Posterior cingulate gyrus (tissue), 11 donors: ENCODE data around the gene PHF5A.
"Not testable (repeated sequence)": the region's sequence is repeated elsewhere in the genome, so short reads cannot be mapped to it uniquely, and the experiment has no call there.

Experiments
- DNase-seq, 10 donors: peaks; one replicate each; pipeline versions ENCODE4 v3.0.0 to v3.0.0-alpha.2; 2020 to 2021; ENCODE audit warnings: mixed read lengths in 3 of 10
- intact Hi-C: fragments of 100-400 bp; cut with DNase I; formaldehyde crosslinking; loops from one replicate; pipeline ENCODE4 v1.15.1; 2023

PHF5A gene

DNA sequence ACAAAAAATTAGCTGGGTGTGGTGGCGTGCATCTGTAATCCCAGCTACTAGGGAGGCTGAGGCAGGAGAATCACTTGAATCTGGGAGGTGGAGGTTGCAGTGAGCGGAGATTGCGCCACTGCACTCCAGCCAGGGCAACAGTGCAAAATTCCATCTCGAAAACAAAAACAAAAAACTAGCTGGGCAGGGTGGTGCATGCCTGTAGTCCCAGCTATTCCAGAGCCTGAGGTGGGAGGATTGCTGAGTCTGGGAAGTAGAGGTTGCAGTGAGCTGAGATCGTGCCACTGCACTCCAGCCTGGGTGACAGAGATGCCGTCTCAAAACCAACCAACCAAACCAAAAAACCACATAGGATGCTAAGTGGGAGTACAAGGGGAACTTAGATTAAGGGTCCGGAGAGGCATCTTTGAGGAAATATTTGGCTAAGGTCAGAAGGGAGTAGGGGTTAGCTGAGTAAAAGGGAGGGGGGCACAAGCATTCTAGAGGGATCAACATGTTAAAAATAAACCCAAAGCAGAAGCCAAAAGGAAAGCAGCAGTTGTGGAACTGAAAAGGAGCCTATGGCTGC, 10.2 kb downstream of the PHF5A start:
- intact Hi-C loops, result no loop called here
- peak in 2 of 10 donors; percentile 4 to 15 for DNase-seq

DNA sequence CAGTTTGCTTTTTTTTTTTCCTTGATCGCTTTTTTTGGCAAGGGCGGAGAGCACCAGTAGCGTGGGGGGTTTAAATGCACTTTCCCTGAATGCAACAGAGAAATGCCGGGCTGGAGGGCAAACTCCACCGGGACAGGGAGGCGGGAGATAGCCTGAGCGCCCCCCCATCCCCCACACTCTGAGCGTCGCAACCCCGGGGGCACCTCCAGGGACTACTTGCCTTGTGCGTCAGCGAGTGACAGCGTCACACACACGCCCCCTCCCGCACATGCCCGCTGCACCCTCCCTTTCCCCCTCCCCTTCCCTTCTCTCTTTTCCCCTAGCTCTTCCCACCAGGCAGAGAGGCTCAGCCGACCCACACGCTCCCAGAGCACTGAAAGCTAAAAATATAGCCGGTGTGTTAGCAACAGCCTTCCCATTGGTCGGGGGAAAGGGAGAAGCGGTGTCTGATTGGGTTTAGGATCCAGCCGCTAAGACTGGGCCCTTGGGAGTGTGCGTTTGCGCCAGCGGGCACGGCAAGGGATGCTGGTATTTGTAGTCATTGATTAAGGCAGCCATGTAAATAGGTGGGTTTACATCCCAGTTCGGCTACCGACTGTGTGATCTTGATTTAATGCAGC, 20.2 kb downstream of the PHF5A start:
- intact Hi-C loops, result loop anchor here (1.0 kb wide), 1 partner anchor 21 kb away; the partner anchor contains the start of gene ACO2

DNA sequence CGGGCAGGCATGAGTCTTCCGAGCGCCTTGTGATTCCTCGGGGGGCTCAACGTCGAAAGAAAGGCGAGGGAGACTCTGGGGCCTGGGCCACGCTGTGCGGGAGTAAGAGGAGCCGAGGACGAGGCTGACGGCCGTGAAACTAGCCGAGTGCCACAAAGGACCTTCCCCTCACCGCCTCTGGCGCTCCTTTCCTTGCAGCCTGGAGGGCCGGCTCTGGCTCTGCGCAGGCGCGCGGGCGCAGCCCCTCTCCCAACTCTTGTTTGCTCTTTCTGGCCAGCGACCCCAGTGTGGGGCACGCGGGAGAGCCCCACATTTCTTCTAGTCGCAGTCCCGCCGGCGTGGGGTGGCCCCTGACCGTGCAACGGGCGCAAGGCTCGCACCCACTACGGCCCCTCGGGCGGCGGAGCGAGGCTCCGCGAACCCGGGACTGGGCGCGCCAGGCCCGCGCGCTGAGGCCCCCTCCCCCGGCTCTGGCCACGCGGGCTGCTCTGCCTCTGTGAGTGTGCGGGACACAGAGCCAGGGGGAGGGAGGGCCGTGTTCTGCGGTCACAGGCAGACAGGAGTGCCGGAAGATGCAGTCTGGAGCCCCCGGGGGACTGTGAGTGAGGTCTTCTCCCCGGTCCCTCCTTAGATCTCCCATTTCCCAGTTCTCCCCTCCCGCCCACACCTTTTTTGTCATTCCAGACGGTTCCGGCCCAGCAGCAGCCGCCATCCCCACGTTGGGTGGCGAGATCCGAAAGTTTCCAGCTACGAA, 20.9 kb downstream of the PHF5A start:
- intact Hi-C loops, result loop anchor here (1.0 kb wide), 1 partner anchor 22 kb away; the partner anchor contains the start of gene ACO2
- peak; percentile 62 to 96 (median 72) for DNase-seq

More for the DNA sequence above, 20.2 kb downstream of the PHF5A start:
- DNase-seq, result peak; percentile 93 to 99 (median 96)

DNA sequence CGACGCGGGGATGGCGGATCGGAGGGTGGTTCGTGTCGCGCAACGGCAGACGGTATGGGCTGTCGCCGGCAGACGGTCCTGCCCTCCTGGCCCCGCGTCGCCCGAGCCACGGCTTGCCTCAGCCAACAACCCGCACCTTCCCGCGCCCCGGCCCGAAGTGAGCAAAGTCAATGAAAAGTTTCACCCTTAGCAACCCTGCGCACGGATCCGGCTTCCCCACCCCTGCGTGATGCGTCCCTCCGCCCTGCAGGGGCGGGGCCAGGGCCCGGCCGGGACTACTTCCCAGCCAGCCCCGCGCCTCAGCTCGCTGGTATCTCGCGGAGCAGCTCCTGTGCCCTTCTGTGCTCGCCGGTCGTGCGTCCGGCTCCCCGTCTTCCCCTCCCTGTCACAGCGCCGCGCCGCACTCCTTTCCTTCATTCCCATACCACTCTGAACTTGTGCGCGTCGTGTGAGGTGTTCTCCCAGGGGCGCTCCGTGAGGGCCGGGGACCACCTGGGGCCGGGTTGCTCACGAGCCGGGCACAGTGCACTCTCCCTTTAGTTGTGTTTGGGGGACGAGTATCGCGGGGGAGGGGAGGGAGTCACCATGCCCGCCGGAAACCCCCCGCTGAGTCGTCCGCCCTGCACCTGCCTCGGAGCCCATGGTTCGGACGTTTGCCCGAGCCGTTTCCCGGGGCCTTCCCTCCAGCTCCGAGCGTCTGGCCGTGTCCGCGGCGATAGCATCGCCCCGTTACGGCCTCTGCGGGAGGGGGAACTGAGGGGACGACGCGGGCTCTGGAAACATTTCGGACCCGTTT, 21.7 kb downstream of the PHF5A start, which contains the start of gene TOB2:
Gene TOB2, minus strand, starts transcription at position 163 of the 796 bp plus-strand sequence. CDS start 9,456 bp downstream, outside the sequence.
- intact Hi-C loops, result no loop called here
- peak; percentile 93 to 99 (median 96) for DNase-seq

DNA sequence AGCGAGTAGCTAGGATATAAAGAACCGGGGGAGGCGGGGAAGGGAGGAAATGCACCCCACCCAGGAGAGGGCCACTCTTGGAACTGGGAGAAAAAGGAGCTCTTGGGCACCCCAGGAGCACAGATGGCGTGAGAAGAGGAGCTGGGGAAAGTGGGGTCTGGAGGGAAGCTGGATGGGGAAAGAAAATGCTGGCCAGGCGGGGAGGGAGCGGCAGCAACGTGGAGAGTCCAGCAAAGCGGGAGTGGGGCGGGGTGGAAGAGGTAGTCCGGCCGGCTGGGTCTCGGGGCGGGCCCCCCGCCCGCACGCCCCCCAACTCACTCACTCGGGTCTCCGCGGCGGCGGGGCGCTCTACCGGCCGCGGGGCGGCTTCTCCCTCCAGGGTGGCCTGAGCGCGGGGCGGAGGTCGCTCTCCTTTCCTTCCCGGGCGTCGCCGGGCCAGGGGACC, 22.4 kb downstream of the PHF5A start:
- intact Hi-C loops, result no loop called here
- peak in 3 of 10 donors; percentile 31 to 86 (median 76) for DNase-seq

DNA sequence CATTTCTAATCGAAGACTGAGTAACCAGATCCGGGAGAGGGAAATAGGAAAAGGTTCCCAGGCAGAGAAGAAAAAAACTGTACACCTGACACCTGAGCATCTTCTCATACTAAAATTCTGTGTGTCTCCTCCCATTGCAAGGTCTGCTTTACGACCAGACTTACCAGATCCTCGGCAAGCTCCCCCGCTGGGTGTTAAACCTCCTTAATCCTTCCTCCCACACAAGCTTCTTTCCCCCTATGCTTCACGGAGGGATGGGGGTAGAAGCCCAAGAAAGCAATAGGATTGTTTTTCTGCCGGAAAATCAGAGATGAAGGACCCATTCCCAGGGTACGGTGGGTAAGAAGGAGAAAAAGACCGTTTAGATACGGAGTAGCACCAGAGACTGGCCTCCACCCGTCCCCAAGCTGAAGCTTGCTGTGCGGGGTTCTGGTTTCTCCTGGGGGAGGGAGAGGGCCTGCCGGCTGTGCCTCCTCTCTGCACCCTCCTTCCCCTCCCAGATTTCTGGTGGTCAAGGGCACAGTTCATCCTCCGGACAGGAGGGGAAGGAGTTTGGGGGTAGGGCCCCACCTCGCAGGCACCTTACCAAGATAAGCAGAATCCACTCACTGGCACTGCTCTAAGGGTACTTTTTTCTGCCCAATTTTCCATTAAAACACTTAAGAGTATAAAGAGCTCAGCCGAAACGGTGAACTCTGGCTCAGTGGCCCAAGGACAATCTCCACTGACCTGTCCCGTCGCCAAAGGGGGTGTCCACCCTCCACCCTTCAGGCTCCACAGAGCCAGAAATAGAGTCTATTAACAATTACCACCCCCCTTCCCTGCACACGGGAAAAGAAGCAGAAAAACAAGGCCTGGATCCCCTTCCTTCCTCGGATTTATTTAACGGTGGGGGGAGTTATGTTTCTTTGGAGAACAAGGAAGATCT, 23.1 kb downstream of the PHF5A start:
- peak in 2 of 10 donors; percentile 73 to 81 for DNase-seq
- intact Hi-C loops, result no loop called here

GRCh38 chr22:41444360-41445128, 23.9 kb downstream of the PHF5A start:
- intact Hi-C loops, result no loop called here
- peak; percentile 69 to 98 (median 90) for DNase-seq

GRCh38 chr22:41442240-41442792, 26.2 kb downstream of the PHF5A start:
- intact Hi-C loops, result no loop called here
- peak in 1 of 10 donors; percentile 2 for DNase-seq

DNA sequence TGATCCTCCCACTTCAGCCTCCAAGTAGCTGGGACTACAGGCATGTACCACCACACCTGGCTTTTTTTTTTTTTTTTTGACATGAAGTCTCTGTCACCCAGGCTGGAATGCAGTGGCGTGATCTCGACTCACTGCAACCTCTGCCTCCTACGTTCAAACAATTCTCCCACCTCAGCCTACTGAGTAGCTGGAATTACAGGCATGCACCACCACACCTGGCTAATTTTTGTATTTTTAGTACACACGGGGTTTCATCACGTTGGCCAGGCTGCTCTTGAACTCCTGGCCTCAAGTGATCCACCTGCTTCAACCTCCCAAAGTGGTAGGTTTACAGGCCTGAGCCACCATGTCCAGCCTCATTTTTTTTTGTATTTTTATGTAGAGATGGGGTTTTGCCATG, 28.0 kb downstream of the PHF5A start:
- DNase-seq, intact Hi-C loops: not testable (repeated sequence)

GRCh38 chr22:41437198-41437597, 31.3 kb downstream of the PHF5A start:
- intact Hi-C loops, result no loop called here
- DNase-seq, result no peak

- peak in 1 of 10 donors; percentile 31 for DNase-seq
- intact Hi-C loops, result no loop called here
Measured at GRCh38 chr22:41436322-41437113, 32.0 kb downstream of the PHF5A start.

GRCh38 chr22:41435560-41435959, 32.9 kb downstream of the PHF5A start:
- DNase-seq, result no peak
- intact Hi-C loops, result no loop called here

DNA sequence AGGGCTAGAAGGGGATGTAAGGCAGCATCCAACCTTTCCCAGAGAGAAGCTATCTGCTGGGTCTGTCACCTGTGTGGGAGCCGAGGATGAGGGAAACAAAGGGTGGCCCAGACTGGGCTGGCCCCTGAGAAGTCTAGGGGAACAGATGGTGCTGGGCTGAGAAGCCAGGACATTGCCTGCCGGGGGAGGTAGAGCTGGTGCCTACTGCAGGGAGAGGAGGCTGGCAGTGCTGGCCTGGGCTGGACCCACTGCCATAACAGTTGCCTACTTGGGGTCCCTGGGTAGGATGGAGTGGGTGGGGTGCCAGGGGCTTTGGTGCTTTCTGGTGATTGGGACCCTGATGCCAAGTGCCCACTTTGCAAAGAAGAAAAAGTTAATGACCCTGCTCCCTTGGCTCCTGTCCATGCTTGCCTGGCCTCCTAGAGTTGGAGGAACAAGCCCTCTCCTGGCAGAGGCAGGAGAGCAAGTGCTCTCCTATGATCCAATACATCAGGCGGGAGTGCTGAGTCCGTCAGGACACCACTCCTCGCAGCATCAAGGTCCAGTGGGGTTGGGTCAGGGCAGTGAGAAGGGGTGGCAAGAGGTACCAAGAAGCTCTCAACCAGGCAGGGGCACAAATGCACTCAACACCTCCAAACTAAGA, 34.0 kb downstream of the PHF5A start:
- DNase-seq, result peak in 1 of 10 donors; percentile 40
- intact Hi-C loops, result not testable (repeated sequence)

- intact Hi-C loops, result not testable (repeated sequence)
Measured at GRCh38 chr22:41433480-41433879, 35.0 kb downstream of the PHF5A start.

GRCh38 chr22:41431656-41432055, 36.8 kb downstream of the PHF5A start:
- intact Hi-C loops, result no loop called here

More at GRCh38 chr22:41433480-41433879, 35.0 kb downstream of the PHF5A start:
- not testable (repeated sequence) for DNase-seq

GRCh38 chr22:41429951-41430332, 38.5 kb downstream of the PHF5A start:
- intact Hi-C loops, result no loop called here
- peak in 1 of 10 donors; percentile 59 for DNase-seq

More at GRCh38 chr22:41431656-41432055, 36.8 kb downstream of the PHF5A start:
- no peak for DNase-seq
